ENCODE measurements around the gene NODAL. TPM values are rescaled to one million over a fixed set of nuclear protein-coding genes. Genes with fewer than 3 reads are reported as not detected.

The NODAL gene
- total RNA-seq (2022; extraction: Qiagen RNA extraction; ENCODE audit: low read depth), result 0.06 TPM in 1 of 5 replicates, not detected in the others

GRCh38 chr10:70441161-70441894 lies at the start of gene NODAL:
Gene NODAL, minus strand, starts transcription at chr10:70441681. Its CDS starts 14 bp downstream, at chr10:70441667.

GRCh38 chr10:70478191-70479164 lies 37.0 kb upstream of the NODAL start, which contains the start of gene PALD1:
Gene PALD1, plus strand, starts transcription at chr10:70478767. Its CDS starts 47,185 bp downstream, at chr10:70525952.

GRCh38 chr10:70404036-70404786 lies 37.3 kb downstream of the NODAL start, which contains the start of gene EIF4EBP2:
Gene EIF4EBP2, plus strand, starts transcription at chr10:70404145. Its CDS starts 257 bp downstream, at chr10:70404402.

Other genes with a start within 250 kb of the NODAL start
- 192 to 215 TPM (median 206 TPM) in 5 replicates for gene PPA1, start 208.3 kb downstream of the NODAL start, total RNA-seq (2022; extraction: Qiagen RNA extraction; ENCODE audit: low read depth)
- gene NPFFR1, start 157.7 kb downstream of the NODAL start, total RNA-seq (2022; extraction: Qiagen RNA extraction; ENCODE audit: low read depth), result 0.01 TPM in 2 of 5 replicates, not detected in the others
- 16.9 to 20.8 TPM (median 20.1 TPM) in 5 replicates for gene LRRC20, start 59.1 kb downstream of the NODAL start, total RNA-seq (2022; extraction: Qiagen RNA extraction; ENCODE audit: low read depth)
- gene EIF4EBP2, start 37.5 kb downstream of the NODAL start, total RNA-seq (2022; extraction: Qiagen RNA extraction; ENCODE audit: low read depth), result 13.6 to 17.1 TPM (median 15.9 TPM) in 5 replicates
- gene PALD1, start 37.1 kb upstream of the NODAL start, total RNA-seq (2022; extraction: Qiagen RNA extraction; ENCODE audit: low read depth), result 5.9 to 8.6 TPM (median 7.2 TPM) in 5 replicates
- gene PRF1, start 161.1 kb upstream of the NODAL start, total RNA-seq (2022; extraction: Qiagen RNA extraction; ENCODE audit: low read depth), result not detected in 5 replicates
- gene ADAMTS14, start 230.8 kb upstream of the NODAL start, total RNA-seq (2022; extraction: Qiagen RNA extraction; ENCODE audit: low read depth), result 0.08 to 0.11 TPM (median 0.08 TPM) in 5 replicates